GDM1 (cell line): ENCODE results near the gene TMEM272.

Source experiments
- DNase-seq: peaks from one replicate; lab custom pipeline; 2025; lab: John Stamatoyannopoulos, UW

TMEM272 gene

DNA sequence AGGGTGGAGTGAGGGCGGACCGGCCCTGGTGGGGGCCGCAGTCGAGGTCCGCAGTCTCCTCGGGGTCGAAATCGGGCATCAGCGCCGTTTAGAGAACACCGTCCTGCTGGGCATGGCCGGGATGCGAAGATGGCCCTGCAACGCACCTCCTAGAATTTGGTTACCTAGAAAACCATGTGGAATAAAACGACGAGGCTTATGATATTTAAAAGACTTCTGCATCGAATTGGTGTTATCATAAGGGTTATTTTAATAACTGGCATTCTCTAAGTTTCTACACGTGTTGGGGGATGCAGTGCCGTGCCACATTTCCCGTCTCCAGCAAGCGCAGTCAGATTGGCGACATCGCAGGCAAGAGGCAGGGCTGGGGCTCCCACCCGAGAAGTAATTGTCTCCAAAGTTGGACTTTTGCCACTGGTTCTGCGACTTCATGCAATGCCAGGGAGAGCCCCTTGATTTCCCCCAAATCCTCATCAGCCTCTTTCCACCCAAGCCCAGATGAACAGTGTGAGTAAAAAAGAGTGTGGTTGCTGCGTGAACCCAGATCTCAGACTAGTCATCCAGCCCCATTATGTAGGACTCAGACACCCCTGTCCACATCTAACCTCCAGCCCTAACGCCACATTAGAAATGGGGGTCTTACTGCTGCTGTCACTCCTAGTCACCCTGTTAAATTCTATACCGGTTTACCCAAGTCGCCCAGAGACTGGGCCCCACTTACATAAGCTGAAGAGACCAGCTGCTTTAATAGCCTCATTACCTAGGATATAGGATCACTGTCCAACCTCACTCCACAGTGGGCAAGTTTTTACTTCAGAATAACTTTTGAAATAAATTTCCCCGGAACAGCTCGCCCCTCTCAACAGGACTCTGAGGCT is 40.4 kb downstream of the TMEM272 start:
- DNase-seq = no peak

DNA sequence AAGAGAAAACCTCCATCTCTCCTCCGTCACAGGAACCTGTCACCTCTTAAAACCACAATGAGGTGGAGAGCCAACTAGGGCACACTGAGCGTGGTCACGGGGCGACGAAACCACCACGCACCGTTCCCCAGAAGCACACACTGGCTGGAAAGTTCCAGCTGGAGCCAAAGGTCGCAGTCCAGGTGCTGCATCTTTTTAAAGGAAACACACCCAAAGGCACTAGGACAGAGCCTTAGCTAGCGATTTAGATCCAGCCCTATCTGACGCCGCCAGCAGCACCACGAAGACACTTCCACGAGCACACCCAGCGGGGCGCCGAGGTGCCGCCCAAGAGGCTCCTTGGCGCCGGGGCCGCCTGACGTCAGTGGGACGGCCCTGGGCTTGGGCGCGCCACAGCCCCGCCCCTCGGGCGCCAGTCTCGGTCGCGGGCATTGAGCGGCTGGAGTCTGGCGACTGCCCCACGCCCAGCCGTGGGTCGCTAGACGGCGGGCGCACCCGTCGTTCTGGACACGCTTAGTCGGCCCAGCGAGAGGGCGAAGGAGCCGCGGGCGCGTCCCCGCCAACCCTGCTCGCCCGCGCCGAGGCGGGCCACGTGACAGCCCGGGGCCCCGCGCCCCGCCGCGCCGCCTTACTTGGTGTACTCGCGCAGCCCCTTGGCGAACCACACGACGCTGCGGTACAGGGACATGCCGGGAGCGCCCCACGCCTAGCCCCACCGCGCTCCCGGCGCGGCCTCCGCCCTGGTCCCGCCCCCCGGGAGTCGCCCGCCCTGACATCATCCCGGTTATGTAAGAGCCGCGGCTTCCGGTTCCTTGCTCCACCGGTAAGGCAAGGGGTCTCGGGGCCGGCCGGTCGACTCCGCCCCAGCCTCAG is 41.3 kb downstream of the TMEM272 start, which contains the start of gene DHRS12:
Gene DHRS12, minus strand, starts transcription at position 742 of the 873 bp plus-strand sequence. CDS start 4,504 bp downstream, outside the sequence.
- peak; percentile 83 for DNase-seq

DNA sequence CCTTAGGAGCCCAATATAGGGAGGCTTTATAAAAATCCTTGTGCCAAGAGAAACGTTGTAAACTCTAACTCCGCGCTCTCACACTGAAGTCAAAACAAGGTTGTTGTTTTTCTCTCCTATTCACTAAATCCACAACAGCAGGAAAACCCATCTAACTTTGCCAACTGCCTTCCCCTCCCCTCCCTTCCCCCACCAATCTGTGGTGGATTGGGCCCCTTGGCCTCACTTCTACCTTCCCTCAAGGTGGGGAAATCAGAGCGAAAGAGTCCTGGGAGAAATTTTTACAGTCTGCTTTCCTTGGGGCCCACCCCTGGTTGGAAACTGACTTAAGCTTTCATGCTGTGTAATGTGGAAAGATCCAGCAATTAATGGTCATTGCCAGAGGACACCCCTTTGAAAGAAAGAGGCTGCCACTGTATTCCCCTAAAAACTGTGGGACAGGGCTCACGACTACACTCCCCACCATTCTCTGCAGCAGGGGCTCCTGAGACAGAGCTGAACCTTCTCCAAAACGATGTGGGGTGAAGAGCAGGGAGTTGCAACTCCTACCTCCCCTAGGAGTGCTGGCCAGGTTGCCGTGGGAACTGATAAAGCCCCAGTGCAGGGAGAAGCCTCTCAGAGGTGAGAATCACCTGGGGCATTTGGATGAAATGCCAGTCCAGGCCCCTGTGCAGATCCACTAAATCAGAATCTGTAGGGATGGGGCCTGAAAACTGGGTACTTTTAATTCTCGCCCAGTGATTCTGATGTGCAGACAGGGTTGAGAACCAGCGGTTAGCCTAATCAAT is 42.2 kb downstream of the TMEM272 start:
- no peak for DNase-seq

DNA sequence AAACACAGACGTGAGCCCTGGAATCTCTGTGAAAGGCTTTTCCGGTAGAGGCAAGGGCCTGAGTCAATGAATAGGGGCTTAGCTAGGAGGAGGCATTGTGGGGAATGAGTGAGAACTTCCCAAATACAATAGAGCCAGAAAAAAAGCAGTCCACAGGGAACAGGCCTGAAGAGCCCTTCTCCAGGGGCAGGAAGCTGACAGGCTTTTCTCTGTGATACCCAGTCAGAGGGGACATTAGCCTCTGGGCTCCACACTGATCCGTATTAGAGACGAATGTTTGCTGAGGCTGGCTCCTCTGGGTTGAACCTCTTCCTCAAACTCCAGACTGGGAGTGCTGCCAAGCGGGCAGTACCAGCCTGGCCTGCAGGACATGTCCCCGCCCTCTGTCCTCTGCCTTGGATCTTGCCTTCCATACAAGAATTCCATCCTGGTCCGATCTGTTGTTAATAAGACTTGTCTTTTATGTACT is 43.3 kb downstream of the TMEM272 start:
- DNase-seq = no peak

DNA sequence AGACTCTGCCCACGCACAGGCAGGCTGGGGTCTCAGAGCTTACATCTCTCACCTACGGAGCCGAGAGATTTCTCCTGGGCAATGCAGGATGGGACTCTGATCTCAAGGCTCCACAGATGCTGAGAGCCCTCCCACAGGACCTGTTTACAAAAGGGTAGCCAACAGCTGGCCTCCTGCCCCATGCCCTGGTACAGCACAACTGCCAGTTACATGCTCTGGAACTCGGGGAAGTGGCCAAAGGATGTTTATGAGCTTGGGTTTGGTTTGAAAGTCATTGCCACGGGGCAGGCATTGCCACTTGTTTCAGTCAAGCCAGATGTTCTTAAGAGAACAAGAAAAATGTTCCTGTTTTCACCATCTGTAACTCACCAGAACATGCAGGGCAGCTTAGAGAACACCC is 44.5 kb downstream of the TMEM272 start:
- no peak for DNase-seq

DNA sequence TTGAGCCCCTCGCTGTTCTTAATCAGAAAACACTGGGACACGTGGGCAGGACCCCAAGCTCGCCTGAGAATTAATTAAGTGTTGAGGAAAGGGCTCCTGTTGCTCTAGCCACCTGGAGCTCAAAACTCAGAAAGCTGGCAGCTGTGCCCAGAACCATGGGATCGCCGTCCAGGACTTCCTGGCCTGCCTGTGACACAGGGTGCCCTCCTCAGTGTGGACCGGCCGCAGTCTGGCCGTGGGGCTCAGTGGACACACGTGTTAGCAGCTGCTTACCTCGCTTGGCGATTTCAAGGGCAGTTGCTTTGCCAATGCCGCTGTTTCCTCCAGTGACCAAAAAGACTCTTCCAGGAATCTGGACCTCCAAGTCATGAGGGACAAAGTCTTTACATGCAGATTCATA is 45.7 kb downstream of the TMEM272 start:
- no peak for DNase-seq

DNA sequence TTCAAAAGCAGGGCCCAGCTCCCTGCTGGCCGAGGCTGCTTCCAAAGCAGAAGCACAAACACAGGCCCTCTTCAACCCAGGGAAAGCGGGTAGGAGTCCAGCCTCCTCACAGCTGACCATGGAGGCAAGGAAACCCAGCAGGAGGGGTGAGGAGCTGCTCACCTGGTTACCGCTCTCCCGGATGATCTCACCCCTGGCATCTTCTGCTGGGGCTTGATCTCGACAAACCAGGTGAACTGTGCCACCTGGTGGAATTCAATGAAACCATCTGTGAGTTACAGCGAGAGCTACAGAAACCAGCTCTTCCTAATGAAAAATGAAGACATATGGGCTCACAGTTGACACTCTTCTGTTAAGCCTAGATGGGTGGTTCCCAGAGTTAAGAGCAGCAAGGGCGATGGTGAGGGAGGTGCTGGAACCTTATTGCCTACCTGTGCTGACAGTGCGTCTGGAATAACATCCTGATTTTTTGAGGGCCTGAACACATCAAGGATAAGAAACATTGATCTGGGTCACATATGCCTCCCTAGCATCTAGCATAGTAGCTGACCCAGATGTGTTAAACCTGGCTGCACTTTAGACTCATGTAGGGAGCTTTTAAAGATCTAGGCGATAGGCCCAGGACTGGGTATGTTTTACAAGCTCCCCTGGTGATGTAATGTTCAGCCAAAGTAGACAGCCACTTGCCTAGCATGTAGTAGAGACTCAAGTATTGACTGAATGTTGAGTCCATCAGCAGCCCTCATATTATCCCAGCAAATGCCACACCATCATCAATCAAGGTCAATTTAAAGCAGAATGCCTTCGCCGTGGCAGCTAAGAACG is 47.1 kb downstream of the TMEM272 start:
- peak; percentile 66 for DNase-seq

DNA sequence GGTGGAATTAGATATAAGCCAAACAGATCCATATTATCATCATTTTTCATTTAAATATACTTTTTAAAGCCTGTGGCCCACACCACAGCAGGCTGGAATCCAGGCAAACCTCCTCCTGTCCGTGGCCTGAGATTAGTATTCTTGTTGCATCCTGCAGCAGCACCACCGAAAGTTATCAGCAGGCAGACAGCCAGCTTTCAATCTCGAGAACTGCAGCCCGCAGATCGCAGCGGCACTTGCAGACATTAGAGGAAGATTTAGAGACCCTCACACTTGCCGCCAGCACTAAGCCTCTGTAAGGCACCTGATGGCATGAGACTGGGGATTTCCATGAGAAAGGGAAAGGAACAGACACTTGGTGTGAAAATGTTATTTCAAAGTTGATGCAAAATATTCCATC is 48.4 kb downstream of the TMEM272 start:
- no peak for DNase-seq

DNA sequence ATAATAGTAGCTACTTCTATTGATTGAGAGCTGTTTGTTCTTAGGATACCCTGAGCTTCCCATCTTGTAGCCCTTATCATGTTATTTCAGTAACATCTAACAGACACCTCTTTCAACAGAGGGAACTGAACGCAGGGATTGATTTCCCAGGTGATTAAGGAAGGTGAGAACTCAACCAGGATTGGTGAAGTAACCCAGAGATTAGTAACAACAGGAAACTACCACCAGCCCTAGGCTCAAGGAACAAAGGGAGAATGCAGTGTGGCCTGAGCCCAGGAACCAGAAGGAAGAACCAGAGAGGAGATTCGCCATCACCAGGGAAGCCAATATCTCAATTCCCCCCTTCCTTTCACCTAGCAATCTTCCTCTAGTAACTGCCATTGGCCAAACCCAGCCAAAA is 49.6 kb downstream of the TMEM272 start:
- DNase-seq = no peak

DNA sequence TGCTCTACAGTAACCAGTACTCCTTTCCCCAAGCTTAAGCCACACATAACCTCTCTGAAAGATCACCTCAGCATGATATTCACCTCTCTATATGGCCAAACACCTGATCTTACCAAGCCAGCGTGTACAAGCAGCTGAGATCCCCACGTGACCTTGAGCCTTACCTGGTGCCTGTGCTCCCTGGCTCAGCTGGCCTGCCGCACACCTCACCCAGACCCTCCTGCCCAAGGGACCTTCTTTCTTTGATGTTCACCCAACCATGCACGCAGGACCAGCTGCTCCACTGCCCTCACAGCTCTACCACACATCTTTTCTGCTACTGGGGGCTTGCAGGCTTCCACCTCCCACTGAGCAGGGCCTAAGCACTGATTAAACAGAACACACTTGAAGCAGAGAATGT is 50.0 kb downstream of the TMEM272 start:
- no peak for DNase-seq

DNA sequence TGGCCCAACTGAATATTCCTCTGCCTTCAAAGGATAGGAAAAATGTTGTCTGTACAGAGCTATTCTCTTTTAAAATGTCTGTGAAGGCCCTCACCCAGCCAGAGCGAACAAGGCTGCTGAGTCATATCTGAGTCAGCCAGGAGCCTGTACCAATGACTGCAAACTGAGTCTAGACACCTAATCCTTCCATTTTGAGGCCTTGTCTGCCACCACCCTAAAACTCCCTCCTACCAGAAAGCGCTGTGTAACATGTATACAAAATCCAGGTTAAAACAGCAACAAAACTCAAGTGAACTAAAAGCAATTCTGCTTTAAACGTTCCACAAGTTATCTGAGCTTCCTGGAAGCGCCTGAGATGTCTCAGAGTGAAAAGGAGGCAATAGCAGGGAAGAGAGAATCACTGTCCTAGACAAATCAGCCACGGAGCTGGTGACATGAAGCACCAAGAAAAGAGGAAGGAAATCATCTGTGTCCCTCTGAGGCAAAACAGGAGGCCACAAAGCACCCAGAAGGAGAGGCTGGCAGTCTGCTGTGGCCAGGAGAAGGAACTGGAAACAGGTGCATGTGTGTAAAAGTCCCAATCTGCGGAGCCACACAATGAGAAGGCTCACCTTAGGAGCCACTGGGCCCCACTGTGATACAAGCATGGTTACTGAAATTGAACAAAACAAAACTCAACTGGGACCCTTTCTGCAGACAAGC is 51.3 kb downstream of the TMEM272 start:
- DNase-seq = peak; percentile 96

DNA sequence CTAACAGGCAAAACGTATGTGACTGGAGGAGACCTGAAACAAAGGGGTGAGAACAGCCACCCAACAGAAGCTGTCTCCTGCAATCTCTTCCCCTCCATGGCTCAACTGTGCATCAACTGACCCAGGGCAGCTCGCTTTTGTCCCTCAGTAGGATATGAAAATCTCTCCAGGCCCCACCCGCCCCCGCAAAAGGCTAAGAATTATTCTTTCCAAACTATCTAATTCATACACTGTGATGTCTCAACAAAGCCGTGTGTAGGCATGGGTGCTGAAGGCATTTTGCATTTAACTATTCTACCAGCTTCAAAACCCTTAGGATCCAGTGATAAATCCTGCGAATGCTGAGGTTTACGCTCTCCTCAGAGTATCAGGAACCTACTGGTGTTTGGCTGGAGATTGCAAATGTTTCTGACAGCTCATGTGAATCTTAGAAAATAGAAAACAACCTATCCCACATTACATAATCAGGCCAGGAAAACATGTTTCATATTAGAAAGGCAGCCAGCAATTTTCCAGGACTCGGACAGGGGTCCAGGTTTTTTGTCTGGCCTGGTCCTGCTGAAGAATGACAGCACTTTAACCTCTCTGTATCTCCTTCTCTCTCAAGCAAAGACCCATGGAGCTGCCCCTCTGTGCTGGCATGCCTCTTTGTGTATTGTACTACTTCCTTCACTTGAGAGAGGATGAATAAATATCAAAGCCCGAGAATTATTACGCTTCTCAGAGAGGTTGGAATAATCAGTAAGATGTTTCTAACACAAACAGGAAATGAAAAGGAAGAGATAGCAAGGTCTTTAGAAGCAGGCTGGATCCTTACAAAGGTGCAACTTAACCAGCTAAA is 58.3 kb downstream of the TMEM272 start:
- no peak for DNase-seq

DNA sequence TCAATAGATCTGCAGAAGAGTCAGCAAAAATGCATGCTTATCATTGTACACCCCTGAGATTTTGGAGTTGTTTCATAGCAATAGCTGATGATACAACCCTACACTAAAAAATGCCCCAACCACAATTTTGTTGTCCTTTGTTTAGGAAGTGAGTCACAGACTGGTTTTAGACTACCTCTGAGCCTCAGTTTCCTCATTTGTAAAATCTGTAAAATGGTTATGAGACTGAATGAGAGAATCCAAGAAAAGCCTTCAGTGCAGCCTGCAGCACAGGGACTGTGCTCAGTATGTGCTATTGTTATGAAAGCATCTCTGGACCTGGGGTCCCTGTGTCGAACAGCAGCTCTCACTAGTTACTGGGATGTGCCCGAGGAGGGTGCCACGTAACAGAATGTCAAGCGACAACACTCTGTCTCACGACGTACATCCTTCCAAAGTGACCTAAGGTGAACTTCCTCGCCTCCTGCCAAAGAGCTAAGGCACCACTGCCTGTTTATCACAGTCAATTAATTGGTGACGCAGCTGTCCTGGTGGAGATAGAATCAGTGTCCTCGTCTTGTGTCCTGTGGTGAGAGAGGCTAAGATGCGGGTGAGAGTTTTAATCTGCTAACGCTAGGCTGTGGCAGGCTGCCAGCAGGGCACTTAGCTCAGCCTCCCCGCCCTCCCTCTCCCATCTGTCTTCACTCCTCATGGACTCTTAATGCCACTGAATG is 59.1 kb downstream of the TMEM272 start:
- DNase-seq = no peak

DNA sequence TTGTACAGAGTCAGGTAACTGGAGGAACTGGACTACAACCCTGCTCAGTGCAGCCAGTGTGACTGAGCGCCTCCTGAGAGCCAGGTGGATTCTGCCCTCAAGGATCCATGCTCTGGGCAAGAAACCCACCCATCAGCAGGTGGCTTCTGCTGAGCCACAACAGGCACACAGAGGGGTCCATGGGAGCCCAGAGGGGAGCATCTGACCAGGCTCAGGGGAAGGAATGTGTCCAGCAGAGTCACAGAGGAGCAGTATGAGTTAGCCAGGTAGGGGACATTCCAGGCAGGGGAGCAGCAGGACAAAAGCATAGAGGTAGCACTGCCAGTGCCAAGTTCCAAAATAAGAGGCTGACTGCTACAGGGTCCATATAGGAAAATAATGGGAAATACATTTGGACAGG is 60.9 kb downstream of the TMEM272 start:
- no peak for DNase-seq

DNA sequence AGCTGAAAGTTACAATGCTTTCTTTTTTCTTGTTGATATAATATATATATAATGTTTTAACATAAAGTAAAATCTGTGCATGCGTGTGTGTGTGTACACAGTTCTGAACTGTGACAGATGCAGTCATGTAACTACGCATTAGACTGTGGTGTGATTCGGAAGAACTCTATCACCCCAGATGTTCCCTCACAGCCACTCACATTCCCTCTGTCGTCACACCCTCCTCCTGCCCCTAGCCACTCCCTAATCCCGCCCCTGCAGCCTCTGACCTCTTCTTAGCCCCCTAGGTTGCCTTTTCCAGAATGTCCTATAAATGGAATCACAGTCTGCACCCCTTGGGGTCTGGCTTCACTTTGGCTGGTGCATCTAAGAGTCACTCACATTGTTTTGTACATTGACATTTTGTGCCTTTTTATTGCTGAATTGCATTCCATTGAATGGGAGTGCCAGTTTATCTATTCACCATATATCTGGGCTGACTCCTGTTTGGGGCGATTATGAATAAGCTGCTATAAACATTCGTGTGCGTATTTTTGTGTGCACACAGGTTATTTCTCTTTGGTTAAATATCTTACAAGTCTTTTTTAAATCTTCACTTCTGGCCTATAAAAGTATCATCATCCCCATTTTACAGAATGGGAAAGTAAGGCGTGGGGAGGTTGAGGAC is 61.4 kb downstream of the TMEM272 start:
- no peak for DNase-seq

DNA sequence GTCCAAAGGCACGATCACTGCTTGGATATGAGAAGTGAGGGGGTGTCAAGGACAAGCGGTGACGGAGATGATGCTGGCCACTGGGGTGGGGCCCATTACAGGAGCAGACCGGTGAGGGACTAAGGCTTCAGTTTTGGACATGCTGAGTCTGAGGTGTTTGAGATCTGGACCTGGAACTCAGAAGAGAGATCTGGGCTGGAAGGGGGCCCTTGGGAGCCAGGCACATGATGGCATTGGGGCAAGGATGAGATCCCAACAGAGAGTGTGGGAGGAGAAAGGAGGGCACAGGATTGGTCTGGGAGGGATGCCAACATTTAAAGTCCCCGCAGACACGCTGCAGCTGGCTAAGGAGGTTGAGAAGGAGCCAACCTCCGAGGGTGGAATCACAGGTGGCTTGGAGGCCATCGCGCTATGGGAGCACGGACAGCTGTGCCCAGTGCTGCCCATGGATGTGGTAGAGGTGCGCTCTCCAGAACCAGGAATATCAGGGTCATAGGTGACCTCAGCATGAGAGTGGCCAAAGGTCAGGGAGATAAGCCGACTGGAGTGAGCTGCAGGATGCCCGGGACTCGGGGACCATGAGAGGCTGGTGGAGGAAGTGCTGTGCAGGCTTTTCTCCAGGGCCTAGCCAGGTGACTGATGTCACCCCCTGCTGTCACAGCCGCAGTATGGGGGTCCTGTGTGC is 62.8 kb downstream of the TMEM272 start:
- no peak for DNase-seq

DNA sequence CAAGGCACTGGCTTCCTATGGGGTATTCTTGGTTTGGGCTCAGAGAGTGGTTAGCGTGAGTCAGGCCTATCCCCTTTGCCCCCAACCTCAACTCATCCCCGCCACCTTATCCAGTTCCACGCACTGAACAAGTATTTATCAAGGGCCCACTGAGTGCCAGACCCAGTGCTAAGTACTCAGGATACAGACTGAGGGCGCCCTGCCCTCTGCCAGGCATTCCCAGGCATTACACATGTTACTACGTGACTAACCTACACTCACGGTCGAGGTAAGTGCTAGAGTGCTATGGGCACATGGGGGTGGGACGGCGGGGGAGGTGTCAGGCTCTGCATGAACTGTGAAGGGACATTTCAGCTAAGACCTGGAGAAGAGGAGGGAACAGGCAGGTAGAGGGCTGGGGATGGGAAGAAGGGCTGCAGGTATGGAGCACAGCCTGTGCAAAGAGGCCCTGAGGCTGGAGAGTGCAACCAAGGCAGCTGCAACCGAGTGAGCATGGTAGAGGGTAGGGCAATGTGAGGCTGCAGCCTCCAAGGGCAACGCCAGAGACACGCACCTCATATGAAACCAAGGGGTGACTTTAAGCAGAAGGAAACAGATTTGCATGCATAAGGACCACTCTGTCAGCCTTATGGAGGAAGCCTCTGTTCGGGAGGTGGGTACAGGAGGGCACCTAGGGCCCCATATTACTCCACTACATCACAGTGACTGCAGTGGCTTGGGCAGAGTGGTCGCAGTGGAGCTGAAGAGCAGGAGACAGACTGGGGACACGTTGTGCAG is 63.5 kb downstream of the TMEM272 start:
- peak; percentile 53 for DNase-seq
